GM19452 (cell line): Measurements from ENCODE around the gene CCRL2.
"Not testable (repeated sequence)": the region's sequence is repeated elsewhere in the genome, so short reads cannot be mapped to it uniquely, and the experiment has no call there.

ENCODE experiments used
- ATAC-seq: cut with Tn5 transposase; IDR thresholded peaks from one replicate; pipeline ENCODE4 v1.9.1; 2021; ENCODE audit not compliant: unreplicated experiment

Gene CCRL2

DNA sequence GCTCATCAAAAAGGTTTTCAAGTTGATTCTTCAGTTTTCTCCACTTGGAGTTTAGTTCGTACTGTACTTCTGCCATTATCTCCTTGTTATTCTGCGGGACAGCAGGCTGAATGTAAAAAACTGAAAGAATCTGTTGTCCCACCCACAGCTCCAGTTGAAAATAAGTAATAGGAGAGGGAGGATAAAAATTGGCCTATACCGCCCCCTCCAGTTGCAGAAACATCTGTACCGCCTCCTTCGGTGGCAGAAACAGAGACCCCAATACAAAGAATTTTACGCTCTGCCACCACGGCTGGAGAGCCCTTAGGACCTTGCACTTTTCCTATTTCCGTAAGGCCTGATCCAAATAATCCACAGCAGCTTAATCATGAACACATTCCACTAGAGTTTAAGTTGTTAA is 20.3 kb downstream of the CCRL2 start:
- ATAC-seq: not testable (repeated sequence)

DNA sequence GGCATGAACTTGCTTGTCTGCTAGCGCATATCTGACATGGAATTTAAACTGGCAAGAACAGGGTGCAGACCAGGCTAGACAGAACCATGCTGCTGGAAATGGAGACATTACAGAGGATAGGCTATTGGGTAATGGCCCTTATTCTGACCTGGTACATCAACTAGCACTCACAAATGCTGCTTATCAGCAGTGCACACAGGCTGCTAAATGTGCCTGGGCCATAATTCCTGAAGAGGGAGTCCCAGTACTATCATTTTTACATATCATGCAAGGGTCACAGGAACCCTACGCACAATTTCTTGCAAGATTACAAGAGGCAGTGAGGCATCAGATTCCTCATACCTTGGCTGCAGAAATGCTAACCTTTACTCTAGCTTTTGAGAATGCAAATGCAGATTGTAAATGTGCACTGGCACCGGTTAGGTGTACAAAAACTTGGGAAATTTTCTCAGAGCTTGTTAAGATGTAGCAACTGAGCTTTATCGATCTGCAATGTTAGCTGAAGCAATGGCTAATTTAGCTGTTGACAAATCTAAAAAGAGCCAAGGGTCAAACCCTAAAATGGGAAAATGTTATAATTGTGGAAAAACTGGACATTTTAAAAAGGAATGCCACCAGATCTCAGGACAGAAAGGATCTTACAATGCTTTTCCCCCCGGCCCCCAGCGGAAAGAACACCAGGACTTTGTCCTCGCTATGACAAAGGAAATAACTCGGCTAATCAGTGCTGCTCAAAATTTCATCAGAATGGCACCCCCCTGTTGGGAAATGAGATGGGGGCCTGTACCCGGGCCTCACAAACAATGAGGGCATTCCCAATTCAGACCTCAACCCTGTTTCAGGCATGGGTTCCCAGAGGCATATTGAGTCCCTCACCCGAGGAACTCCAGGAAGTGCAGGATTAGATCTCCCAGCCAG is 21.1 kb downstream of the CCRL2 start:
- ATAC-seq: no peak

DNA sequence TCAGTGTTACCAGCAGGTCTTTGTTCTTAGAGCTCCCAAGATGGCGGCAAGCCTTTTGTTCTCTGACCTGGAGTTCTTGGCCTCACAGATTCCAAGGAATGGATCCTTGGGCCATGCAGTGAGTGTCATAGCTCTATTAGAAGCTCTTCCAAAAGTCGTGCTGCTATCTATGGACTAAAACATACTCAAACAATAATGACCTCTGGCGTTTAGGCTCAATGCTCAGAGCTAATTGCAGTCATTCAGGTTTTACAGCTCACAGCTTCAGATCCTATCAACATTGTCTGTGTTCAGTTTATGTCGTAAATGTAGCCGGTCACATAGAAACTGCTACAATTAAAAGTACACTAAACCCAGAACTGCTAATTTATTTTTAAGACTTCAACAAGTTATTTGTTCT is 22.2 kb downstream of the CCRL2 start:
- no peak for ATAC-seq

DNA sequence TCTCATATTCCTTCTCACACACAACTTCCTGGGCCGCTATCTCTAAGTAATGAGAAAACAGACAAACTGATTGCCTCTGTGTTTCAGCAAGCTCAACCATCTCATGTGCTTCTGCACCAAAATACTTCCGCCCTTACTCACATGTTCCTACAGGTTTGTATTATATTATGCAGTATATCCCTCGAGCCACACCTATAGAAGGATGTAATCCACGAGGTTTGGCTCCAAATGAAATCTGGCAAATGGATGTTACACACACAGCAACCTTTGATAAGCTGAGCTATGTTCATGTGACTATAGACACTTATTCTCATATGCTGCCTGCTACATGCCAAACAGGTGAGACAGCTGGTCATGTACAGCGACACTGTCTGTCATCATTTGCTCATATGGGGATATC is 22.6 kb downstream of the CCRL2 start:
- no peak for ATAC-seq

DNA sequence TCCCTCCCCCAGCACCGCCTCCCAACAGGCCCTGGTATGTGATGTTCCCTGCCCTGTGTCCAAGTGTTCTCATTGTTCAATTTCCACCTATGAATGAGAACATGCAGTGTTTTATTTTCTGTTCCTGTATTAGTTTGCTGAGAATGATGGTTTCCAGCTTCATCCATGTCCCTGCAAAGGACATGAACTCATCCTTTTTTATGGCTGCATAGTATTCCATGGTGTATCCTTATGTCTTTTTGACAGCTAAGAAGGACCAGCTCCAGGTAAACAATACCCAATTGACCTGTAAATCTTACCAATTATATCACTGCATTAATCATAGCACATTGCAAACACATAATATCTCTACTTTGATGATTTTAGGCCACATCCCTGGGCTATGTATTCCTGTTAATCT is 23.8 kb downstream of the CCRL2 start:
- ATAC-seq: not testable (repeated sequence)

DNA sequence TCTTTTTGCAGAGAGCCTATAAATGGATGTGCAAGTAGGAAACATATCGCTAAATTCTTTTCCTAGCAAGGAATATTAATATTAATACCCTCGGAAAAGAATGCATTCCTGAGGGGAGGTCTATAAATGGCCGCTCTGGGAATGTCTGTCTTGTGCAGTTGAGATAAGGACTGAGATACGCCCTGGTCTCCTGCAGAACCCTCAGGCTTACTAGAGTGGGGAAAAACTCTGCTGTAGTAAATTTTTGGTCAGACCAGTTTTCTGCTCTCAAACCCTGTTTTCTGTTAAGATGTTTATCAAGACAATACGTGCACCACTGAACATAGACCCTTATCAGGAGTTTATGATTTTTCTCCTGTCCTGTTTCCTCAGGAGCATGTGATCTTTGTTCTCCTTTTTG is 24.8 kb downstream of the CCRL2 start:
- not testable (repeated sequence) for ATAC-seq

DNA sequence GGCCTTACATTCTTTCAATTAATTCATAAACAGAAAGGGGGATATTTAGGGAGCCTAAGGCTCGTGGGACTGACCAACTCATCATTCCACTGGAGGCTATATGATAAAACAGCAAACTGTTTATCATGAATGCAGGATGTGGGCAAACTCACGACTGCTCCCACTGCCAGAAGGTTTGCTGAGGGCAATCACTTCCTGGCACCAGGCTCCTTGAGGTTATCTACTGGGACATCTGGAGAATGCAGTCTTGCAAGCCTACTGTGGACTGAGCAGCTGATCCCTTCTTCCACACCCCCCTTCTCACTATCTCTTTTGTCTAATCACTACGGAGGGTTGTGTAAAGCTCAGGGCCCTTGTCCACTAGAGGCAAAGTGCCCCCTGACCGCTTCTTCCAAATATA is 26.1 kb downstream of the CCRL2 start:
- ATAC-seq: not testable (repeated sequence)

DNA sequence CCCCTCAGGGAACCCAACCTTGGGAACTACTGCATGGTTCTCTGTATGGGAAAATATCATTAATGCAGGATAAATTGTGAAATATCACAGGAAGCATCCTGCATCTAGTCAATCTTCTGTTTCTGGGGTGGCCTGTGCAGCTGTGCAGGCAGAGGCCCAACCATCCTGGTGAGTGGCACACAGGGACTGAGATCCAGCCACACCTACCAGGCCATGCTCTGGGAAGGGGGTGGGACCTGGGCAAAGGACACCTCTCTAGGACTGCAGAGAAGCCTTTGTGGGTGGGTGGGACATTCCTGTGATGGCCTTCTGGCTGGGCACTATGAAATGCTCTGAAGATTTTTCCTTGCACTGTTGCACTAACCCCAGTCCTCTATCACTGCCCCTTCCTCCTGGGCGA is 26.8 kb downstream of the CCRL2 start:
- ATAC-seq: no peak

DNA sequence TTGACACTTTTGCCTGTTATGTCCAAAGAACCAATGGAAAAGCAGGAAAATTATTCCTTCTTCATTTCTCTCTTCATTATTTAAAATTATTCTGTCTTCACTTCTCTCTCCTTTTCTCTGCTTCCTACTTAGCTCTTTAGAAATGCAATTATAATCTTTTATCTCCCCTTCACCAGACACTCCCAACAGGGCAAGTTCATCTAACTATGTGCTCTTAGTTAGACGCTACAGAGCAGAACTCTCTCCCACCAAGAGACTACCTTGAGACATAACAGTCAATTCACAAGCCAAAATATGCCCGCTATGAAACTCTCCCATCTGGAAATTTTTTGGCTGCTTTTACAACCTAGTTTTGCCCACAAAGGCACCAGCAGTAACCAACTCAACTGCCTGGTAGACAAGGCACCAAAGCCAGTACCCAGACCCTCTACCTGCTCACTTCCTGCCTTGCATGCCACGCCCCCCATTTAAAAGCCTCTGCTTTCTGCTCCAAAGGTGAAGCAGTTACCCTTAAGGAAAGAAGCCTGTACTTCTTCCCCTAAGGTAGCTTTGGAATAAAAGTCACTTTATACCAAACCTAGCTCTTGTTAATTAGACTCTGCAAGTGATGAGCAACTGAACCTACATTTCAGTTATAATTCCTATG is 28.1 kb downstream of the CCRL2 start:
- no peak for ATAC-seq

DNA sequence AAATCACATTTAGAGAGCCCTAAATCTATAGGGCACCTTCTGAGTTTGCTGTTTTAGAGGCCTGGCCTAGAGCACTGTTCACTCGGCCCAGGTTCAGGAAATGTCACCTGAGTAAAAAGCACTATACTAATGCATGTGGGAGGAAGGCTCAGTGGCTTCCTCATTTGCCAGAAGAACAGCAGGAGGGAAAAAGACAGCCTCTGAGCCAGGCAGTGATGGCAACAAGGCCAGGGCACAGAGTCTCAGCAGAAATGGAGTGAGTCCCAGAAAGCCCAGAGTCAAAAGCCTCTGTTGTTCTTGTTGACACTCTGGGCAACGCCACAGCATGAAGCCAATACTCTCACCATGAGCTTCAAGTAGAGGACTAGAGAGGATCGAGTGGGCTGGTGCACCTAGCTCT is 31.8 kb downstream of the CCRL2 start:
- ATAC-seq: no peak

DNA sequence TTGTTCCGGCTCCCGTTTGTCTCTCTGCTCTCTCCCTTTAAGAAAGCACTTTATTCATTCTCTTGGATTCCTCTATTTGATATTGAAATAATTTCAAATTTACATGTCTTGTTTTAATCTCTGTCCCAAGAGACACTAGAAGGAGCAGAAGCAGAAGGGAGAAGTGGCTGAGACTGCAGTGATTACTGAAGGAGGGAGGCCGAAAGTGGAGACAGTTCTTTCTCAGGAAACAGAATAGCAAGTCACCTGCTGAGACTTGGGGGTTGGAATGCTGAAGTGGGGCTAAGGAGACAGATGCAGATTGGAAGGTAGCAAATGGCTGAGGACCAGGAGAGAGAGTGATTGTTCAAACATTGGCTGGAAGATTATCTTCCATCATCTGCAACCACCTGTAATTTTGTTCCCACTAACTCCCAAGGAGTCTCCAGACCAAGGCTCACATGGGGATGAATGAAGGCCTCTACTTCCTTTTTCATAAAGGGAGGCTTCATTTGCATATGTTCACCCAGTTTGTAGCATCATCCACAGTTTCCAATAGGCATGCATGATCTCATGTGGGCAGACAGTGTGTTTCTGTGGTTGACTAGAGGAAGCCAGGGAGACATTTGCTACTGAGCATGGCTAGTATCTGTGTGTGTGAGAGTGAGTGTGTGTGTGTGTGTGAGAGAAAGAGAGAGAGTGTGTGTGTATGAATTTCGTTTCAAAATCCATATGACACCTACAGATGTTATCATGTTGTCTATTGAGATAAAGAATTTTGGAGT is 33.7 kb downstream of the CCRL2 start:
- ATAC-seq: peak; percentile 85

DNA sequence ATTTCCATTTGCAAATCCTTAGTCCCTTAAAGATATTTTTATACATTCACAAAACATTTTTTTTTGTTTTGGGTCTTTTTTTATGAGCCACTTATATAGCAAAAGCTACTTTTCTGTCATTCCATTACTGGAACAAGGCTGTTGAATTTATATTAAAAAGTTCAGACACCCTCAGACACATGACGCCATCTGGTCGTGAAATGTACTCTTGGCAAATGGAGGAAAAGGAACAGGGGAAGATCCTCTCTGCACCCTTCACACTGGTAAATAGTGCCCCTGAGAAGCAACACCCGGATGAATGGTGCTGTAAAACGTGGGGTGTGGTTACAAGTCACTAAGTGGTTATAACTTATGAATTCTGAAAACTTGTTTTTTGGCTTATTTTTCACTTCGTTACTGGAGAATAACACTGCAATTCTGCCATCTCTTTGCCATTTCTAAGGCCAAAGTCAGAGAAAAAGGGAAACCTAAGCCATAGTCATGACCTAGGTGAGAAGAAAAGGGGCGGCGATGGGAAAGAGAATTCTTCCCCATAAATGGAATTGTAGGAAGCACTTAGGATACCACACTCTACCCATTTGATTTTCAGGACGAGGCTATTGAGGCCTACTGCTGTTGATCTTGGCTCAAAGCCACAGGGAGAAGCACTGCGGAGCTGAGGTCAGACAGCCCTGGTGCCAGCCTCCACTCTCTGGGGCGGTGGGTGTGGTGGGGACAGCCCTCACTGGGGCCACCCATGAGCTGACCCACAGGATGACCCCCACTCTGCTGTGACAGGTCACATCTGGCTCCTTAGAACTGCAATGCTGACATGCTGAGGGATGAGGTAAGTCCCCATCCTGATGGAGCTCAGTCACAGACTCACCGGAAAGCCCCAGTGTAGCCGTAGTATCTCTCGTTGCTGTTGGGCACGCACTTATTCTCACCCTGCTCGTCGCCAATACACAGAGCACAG is 35.8 kb downstream of the CCRL2 start:
- no peak for ATAC-seq

DNA sequence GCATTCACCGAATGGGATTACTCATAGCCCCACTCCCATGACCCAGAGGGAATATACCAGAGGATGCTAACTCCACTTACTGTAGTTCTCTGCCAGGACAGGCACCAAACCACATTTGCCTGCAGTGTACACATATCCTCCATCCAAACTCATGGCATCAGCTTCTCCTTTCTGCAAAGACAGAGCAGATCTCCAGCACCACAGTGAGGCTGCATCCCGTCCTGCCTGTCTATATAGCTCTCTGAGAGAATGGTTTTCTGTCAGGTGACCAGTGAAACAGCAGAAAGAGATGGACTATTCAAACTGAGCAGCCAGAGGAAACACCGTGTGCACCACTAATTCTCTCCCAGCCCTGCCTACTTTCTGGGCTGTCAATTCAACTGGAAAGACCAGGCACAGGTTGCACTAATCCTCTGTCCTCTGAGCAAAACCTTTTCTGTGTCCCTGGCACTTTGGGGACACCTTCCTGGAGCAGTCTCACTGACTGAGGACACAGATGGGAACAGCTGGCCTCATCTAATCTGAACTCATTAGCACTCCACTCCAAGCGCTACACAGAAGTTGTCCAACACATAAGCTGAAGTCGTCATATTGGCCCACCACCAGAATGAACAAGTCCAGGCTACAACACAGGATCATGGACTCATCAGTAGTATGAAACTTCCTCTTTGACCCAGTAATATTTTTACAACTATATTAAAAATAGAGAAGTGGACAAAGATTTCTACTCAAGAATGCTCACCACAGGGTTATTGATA is 40.3 kb downstream of the CCRL2 start:
- no peak for ATAC-seq

DNA sequence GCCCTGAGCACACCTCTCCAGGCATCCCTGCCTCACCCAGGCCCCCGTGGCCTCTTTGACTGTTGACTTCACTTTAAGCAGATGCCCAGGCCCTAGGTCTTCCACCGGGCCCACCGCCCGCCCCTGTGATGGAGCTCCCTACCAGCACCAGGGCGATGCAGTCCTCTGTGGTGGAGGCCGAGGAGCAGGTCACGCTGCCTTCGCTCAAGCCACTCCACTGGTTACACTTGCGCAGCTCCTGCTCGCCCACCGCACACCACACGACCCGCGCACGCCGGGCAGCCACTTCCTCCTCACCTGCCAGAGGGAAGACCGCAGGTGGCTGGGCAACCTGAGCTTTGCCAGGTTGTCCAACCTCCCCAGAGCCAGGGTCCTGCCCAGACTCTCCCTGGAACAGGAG is 41.7 kb downstream of the CCRL2 start:
- ATAC-seq: no peak

DNA sequence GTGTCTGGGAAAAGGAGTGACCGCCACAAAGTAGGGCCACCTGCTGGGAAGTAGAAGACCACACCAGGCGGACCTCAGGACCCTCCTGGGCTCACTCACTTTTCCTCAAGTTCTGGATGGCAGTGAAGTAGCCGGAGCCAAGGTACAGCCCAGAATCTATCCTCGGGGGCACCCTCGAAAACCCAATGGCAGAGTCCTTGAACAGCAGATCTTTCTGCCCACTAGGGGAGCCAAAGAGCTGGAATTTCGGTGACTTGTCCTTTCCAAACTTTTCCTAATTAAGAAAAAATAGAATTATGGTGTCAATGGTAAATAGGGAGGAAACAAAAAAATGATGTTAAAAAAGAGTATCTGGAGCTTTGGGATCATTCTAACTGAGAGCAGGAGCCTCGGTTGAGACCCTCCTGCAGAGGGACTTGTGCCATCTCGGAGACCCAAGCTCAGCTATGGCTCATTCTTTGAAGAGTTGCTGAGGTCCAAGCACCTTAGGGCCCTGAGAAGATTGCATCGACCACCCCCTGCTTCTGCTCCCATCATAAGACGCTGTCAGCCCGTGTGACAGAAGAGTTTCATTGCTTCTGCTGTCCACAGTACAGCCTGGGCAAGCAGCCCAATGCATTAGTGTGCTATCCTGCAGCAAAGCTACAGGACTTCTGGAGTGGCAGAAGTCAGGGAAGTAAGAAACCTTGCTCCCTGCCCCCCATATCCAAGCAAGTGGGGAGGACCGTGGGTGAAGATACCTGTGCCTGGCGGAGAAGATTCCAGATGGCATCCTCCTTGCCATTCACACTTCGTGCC is 42.9 kb downstream of the CCRL2 start:
- ATAC-seq: no peak

DNA sequence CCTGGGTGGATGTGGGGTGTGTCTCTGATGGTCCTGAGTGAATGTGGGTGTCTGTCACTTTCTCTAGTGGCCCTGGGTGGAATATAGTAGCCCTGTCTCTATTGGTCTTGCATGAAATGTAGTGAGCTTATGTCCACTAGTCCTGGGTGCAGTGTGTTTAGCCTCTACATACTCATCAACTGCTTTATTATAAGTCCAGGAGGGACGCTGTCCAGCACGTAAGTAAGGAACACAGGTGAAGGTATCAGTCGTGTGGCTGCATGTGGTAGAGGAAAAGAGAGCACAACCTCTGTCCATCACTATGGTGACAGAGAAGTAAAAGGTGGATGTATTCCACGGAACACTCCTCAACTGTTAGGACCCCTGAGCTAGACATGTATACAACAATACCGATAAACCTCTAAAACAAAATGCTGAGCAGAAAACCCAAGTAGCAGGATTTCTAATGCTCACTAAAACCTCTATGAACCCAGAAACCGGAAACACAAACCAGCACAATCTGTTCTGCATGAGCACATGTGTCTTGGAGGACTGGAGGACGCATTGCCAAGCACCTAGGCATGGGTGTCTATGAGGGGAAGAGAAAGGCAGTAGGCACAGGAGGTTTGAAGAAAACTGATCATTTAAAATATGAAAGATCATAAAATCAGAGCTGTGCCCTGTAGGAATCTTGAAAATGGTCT is 46.6 kb downstream of the CCRL2 start:
- no peak for ATAC-seq

DNA sequence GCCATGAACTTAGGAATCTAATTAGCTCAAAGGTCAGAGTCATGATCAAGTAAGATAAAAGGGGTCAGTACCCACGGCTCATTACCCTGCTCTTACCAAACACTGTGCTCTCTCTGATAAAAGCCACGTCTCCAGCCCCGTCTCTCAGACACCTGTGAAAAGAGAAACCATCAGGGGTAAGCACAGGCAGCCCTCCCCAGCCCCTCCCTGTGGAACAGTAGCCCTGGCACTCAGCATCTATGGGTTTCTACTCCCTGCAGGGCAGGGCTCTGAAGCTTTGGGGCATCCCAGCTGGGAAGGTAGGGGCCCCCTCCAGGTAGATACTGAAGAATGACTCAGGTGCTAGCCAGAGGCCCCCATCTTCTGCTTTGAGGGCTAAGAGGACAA is 47.1 kb downstream of the CCRL2 start:
- ATAC-seq: no peak

DNA sequence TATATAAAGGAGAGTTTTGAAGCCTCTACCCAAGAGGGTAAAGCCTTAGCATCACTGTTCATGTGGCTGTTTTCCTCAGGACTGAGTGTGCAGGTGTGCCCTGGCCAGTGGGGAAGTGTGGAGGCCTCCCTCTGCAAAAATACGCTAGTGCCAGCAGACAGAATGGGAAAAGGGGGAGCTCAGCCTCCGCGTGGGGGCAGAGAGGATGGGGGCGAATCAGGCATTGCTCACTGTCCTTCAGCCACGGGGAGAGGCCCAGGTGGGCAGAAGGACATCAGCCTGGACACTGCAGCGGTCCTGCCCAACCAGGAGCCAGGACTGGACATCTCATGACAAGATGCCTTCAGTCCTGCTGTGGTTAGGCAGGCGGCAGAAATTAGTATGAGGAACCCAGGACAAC is 47.5 kb downstream of the CCRL2 start:
- ATAC-seq: no peak
